OCI-LY7 (cell line): ENCODE results near the gene TET3.

Source experiments
- EZH2phosphoT487 ChIP-seq: fragments of 200-600 bp; sonication (generic); IDR thresholded peaks from 2 replicates; pipeline ENCODE4 v1.6.1; 2018; ENCODE audit warnings: low read depth, borderline replicate concordance, mild to moderate bottlenecking, mixed run types, antibody characterized with exemption, low read length, moderate library complexity, mixed read lengths
- TF ChIP-seq, protein P1 (sequence below): fragments of 200-600 bp; sonication (generic); conservative IDR thresholded peaks from 2 replicates; pipeline ENCODE4 v1.5.1; 2014; ENCODE audit warnings: mild to moderate bottlenecking, antibody characterized with exemption, low read length, moderate library complexity, mixed read lengths

DNA sequence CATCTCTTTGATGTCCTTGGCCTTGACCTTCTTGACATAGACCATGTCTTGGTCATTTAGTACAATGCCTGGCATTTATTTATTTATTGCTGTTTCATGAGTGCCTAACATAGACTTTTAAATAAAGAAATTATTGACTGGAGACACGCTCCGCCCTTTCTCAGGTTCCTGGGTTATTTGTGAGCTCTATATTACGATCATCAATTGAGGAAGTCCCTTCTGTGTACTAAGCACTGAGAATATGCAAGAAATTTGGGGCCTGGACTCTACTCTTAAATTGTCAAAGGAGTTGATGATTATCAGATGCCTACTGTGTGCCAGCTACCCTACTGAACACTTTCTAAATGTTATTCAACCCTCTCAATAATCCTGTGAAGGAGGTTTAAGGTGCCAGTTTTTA lies 19.7 kb upstream of the TET3 start:
- TF ChIP-seq, protein P1, sequence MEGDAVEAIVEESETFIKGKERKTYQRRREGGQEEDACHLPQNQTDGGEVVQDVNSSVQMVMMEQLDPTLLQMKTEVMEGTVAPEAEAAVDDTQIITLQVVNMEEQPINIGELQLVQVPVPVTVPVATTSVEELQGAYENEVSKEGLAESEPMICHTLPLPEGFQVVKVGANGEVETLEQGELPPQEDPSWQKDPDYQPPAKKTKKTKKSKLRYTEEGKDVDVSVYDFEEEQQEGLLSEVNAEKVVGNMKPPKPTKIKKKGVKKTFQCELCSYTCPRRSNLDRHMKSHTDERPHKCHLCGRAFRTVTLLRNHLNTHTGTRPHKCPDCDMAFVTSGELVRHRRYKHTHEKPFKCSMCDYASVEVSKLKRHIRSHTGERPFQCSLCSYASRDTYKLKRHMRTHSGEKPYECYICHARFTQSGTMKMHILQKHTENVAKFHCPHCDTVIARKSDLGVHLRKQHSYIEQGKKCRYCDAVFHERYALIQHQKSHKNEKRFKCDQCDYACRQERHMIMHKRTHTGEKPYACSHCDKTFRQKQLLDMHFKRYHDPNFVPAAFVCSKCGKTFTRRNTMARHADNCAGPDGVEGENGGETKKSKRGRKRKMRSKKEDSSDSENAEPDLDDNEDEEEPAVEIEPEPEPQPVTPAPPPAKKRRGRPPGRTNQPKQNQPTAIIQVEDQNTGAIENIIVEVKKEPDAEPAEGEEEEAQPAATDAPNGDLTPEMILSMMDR: no peak
- no peak for TF ChIP-seq EZH2phosphoT487
